OCI-LY1 (cell line): ENCODE data around the gene SPRED2.

Source experiments
- H2AFZ ChIP-seq: fragments of 200-600 bp; sonication (generic), shearing (Covaris generic); 2 replicates; pipeline ENCODE4 v1.6.0; 2014; ENCODE audit warnings: antibody characterized with exemption, mild to moderate bottlenecking, low read length
- H3F3A ChIP-seq: fragments of 200-600 bp; sonication (generic), shearing (Covaris generic); 2 replicates; pipeline ENCODE4 v1.6.0; 2014; ENCODE audit warnings: mild to moderate bottlenecking, antibody characterized with exemption, low read length, moderate library complexity; ENCODE audit not compliant: insufficient read depth
- H3K27ac ChIP-seq: fragments of 200-600 bp; sonication (generic); 2 replicates; pipeline ENCODE4 v1.5.1; 2014; ENCODE audit warnings: low read length, mixed run types, mild to moderate bottlenecking, low read depth; ENCODE audit not compliant: poor library complexity, severe bottlenecking
- H3K27me3 ChIP-seq: fragments of 200-600 bp; sonication (generic); 2 replicates; pipeline ENCODE4 v1.6.0; 2014; ENCODE audit warnings: antibody characterized with exemption, mild to moderate bottlenecking, low read length, moderate library complexity; ENCODE audit not compliant: insufficient read depth
- H3K36me3 ChIP-seq: fragments of 200-600 bp; sonication (generic); 2 replicates; pipeline ENCODE4 v1.6.1; 2014; ENCODE audit warnings: mild to moderate bottlenecking, antibody characterized with exemption, low read length, moderate library complexity, mixed read lengths; ENCODE audit not compliant: insufficient read depth
- H3K4me1 ChIP-seq: fragments of 200-600 bp; sonication (generic); 2 replicates; pipeline ENCODE4 v1.5.1; 2014; ENCODE audit warnings: mild to moderate bottlenecking, low read length, moderate library complexity; ENCODE audit not compliant: insufficient read depth, severe bottlenecking
- H3K4me2 ChIP-seq: fragments of 200-600 bp; sonication (generic), shearing (Covaris generic); 2 replicates; pipeline ENCODE4 v1.6.1; 2014; ENCODE audit warnings: low read length
- H3K4me3 ChIP-seq: fragments of 200-600 bp; sonication (generic); 2 replicates; pipeline ENCODE4 v1.5.1; 2014; ENCODE audit warnings: low read length, low read depth, mild to moderate bottlenecking, mixed read lengths; ENCODE audit not compliant: poor library complexity, severe bottlenecking
- H3K79me2 ChIP-seq: fragments of 200-600 bp; shearing (Covaris generic); 2 replicates; pipeline ENCODE4 v1.6.1; 2016; ENCODE audit warnings: mixed run types, low read length, mixed read lengths; ENCODE audit not compliant: insufficient read depth
- H3K9ac ChIP-seq: fragments of 200-600 bp; sonication (generic), shearing (Covaris generic); 2 replicates; pipeline ENCODE4 v1.6.1; 2014; ENCODE audit warnings: mild to moderate bottlenecking, low read length, mixed read lengths
- H3K9me2 ChIP-seq: fragments of 200-600 bp; sonication (generic), shearing (Covaris generic); 2 replicates; pipeline ENCODE4 v1.6.1; 2014; ENCODE audit warnings: low read depth, mild to moderate bottlenecking, low read length, mixed read lengths
- H3K9me3 ChIP-seq: fragments of 200-600 bp; shearing (Covaris generic); 2 replicates; pipeline ENCODE4 v1.6.1; 2014; ENCODE audit warnings: low read length, mixed read lengths
- H4K20me1 ChIP-seq: fragments of 200-600 bp; sonication (generic), shearing (Covaris generic); 2 replicates; pipeline ENCODE4 v1.6.0; 2016; ENCODE audit warnings: mild to moderate bottlenecking, low read length; ENCODE audit not compliant: insufficient read depth
- EZH2 ChIP-seq: fragments of 200-600 bp; sonication (generic), shearing (Covaris generic); IDR thresholded peaks from 2 replicates; pipeline ENCODE4 v1.8.0; 2017; ENCODE audit warnings: borderline replicate concordance, mixed run types, mild to moderate bottlenecking, antibody characterized with exemption, low read length, moderate library complexity, mixed read lengths
- TF ChIP-seq, protein P1 (sequence below): fragments of 200-600 bp; sonication (generic), shearing (Covaris generic); IDR thresholded peaks from 2 replicates; pipeline ENCODE4 v1.5.1; 2017; ENCODE audit warnings: mild to moderate bottlenecking, antibody characterized with exemption, low read length, moderate library complexity, mixed read lengths

Gene SPRED2

DNA sequence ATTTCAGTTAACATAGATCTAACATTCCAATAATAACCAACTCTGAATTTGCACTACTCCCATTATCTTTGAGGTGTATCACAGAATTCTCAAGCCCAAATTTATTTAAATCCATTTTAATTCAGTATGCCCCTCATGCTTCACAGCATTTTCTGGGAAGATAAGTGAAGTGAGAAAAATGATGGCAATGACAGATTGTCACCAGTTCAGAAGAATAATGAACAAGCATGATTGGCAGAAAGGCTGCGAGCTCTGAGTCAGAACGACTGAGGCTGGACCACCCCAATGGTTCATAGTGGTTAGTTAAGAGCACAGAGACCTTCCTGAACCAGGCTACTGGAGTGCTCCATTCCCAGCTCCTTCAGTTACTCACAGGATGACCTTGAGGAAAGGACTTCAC, 4.9 kb downstream of the SPRED2 start:
- TF ChIP-seq, protein P1, sequence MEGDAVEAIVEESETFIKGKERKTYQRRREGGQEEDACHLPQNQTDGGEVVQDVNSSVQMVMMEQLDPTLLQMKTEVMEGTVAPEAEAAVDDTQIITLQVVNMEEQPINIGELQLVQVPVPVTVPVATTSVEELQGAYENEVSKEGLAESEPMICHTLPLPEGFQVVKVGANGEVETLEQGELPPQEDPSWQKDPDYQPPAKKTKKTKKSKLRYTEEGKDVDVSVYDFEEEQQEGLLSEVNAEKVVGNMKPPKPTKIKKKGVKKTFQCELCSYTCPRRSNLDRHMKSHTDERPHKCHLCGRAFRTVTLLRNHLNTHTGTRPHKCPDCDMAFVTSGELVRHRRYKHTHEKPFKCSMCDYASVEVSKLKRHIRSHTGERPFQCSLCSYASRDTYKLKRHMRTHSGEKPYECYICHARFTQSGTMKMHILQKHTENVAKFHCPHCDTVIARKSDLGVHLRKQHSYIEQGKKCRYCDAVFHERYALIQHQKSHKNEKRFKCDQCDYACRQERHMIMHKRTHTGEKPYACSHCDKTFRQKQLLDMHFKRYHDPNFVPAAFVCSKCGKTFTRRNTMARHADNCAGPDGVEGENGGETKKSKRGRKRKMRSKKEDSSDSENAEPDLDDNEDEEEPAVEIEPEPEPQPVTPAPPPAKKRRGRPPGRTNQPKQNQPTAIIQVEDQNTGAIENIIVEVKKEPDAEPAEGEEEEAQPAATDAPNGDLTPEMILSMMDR, result no peak
- H4K20me1 ChIP-seq, result no peaks in the 10 kb centered on the region
- no peaks in the 10 kb centered on the region for H3K9me3 ChIP-seq
- peaks cover 73% of the 10 kb centered on the region for H3K79me2 ChIP-seq
- H3F3A ChIP-seq, result no peaks in the 10 kb centered on the region
- no peak overlapping the region for H2AFZ ChIP-seq
- peaks cover 59% of the 10 kb centered on the region for H3K4me1 ChIP-seq
- peaks cover 11% of the 10 kb centered on the region; the same call in 1 of the 2 replicates for H3K36me3 ChIP-seq
- H3K4me2 ChIP-seq, result no peak overlapping the region
- H3K27me3 ChIP-seq, result no peaks in the 10 kb centered on the region
- H3K9ac ChIP-seq, result no peak overlapping the region
- no peak overlapping the region for H3K4me3 ChIP-seq
- H3K9me2 ChIP-seq, result no peaks in the 10 kb centered on the region
- H3K27ac ChIP-seq, result no peak overlapping the region

DNA sequence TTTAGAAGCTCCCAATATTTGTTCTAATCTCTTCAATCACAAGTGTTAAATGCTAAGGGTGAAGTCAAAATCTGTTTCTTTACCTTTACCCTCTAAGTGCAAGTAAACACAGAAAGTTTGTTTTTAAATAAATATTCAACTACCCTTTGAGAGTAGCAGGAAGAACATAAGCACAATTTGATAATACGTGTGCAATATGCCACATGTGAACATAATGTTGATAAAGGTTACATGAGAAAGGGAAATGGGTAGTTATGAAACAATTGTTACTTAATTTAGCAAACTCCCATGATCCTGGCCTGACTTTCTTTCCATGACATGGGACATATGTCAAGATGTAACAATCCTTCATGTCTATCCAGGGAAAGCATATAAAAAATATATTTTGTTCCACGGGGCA, 7.1 kb downstream of the SPRED2 start:
- peaks cover 79% of the 10 kb centered on the region for H3K4me1 ChIP-seq
- no peak overlapping the region for H3K9ac ChIP-seq
- H3K9me3 ChIP-seq, result no peaks in the 10 kb centered on the region
- H3K4me3 ChIP-seq, result no peak overlapping the region
- no peaks in the 10 kb centered on the region for H3F3A ChIP-seq
- no peak overlapping the region for H2AFZ ChIP-seq
- peaks cover 11% of the 10 kb centered on the region; the same call in 1 of the 2 replicates for H3K36me3 ChIP-seq
- H3K9me2 ChIP-seq, result no peaks in the 10 kb centered on the region
- no peaks in the 10 kb centered on the region for H3K27me3 ChIP-seq
- TF ChIP-seq, protein P1, result no peak
- TF ChIP-seq EZH2, result no peak
- H3K79me2 ChIP-seq, result peaks cover 85% of the 10 kb centered on the region
- no peak overlapping the region for H3K27ac ChIP-seq
- no peaks in the 10 kb centered on the region for H4K20me1 ChIP-seq
- no peak overlapping the region for H3K4me2 ChIP-seq

DNA sequence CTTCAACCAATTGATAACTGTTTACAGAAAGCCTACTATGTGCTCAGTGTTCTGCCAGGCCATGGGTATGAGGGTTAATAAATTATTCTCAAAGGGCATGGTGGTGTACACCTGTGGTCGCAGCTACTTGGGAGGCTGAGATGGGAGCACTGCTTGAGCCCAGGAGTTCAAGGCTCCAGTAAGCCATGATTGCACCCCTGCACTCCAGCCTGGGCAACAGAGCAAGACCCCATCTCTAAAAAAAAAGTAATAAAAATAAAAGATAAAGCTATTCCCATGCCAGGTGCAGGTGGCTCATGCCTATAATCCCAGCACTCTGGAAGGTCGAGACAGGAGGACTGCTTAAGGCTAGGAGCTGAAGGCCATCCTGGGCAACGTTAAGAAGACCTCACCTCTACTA, 8.0 kb downstream of the SPRED2 start:
- Histone ChIP-seq H2AFZ (no peak overlapping the region), H3K4me1 (peaks cover 79% of the 10 kb centered on the region), H3K9ac (no peak overlapping the region), H4K20me1 (no peaks in the 10 kb centered on the region), H3K27ac (no peak overlapping the region), H3F3A (no peaks in the 10 kb centered on the region), H3K27me3 (no peaks in the 10 kb centered on the region), H3K36me3 (peaks cover 7% of the 10 kb centered on the region; the same call in 1 of the 2 replicates), H3K4me2 (no peak overlapping the region), H3K9me2 (no peaks in the 10 kb centered on the region), H3K4me3 (no peak overlapping the region), H3K79me2 (peaks cover 86% of the 10 kb centered on the region), H3K9me3 (no peaks in the 10 kb centered on the region)
- TF ChIP-seq EZH2, result no peak
- TF ChIP-seq, protein P1, result no peak
